ENCODE data around the gene NEK5. TPM values are rescaled to one million over a fixed set of nuclear protein-coding genes. Genes with fewer than 3 reads are reported as not detected.

NEK5 gene
- total RNA-seq, 2 experiments from 2014 or later = 0.22 TPM; not detected in 1

DNA sequence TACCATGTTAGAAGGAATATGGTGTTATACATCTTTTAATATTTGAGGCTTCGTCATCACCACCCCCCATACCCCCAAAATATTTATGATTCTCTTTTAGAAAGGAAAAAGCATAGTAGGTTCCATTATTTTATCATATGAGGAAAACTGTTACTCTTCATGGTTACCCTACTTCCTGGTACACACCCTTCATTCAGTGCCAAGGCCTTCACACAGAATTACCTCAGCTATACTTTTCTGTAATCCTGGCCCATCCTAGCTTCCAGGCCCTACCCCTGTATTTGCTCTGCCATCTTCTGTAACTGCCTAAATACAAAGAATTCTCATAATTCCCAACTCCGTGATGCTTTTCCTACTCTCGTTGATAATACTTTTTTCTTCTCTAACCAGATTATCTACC, 108.7 kb downstream of the NEK5 start:
- CTCF ChIA-PET (ENCODE audit: unreplicated experiment) = no interaction called here
- H4K20me1 ChIP-seq (ENCODE audit: insufficient read depth, low read length) = no peaks in the 10 kb centered on the region
- H2AFZ ChIP-seq (ENCODE audit: low read length) = no peak overlapping the region
- peaks cover 7% of the 10 kb centered on the region; the same call in 1 of the 2 replicates for H3K79me2 ChIP-seq (ENCODE audit: insufficient read depth, low read depth, low read length)
- intact Hi-C loops (cut with micrococcal nuclease; ENCODE audit: unreplicated experiment) = no loop called here
- H3K4me2 ChIP-seq (ENCODE audit: low read length) = no peak overlapping the region
- peaks cover 5% of the 10 kb centered on the region; the same call in 1 of the 2 replicates for H3K9me3 ChIP-seq (ENCODE audit: low read length)
- POLR2A ChIA-PET = interaction anchor here (0.7 kb wide), 1 partner anchor 11 kb away, joined by 3 read pairs; no protein-coding TSS in a partner anchor
- H3K4me1 ChIP-seq (ENCODE audit: insufficient read depth, low read length, poor library complexity, severe bottlenecking) = no peaks in the 10 kb centered on the region
- no peak overlapping the region for H3K27ac ChIP-seq (ENCODE audit: low read depth, low read length, poor library complexity, severe bottlenecking)
- no peak overlapping the region for H3K4me3 ChIP-seq (ENCODE audit: low read depth, low read length, poor library complexity, severe bottlenecking)
- H3K9me2 ChIP-seq (ENCODE audit: insufficient read depth, low read length) = no peaks in the 10 kb centered on the region
- BruUV-seq (replicated peaks) = no TSS peak
- DNase-seq (ENCODE audit: low spot score) = no peak
- no peak for TF ChIP-seq EZH2phosphoT487 (IDR thresholded peaks at IDR 0.05; ENCODE audit: borderline replicate concordance, low read depth, low read length)
- TF ChIP-seq, protein P1, sequence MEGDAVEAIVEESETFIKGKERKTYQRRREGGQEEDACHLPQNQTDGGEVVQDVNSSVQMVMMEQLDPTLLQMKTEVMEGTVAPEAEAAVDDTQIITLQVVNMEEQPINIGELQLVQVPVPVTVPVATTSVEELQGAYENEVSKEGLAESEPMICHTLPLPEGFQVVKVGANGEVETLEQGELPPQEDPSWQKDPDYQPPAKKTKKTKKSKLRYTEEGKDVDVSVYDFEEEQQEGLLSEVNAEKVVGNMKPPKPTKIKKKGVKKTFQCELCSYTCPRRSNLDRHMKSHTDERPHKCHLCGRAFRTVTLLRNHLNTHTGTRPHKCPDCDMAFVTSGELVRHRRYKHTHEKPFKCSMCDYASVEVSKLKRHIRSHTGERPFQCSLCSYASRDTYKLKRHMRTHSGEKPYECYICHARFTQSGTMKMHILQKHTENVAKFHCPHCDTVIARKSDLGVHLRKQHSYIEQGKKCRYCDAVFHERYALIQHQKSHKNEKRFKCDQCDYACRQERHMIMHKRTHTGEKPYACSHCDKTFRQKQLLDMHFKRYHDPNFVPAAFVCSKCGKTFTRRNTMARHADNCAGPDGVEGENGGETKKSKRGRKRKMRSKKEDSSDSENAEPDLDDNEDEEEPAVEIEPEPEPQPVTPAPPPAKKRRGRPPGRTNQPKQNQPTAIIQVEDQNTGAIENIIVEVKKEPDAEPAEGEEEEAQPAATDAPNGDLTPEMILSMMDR (conservative IDR thresholded peaks at IDR 0.05; ENCODE audit: low read length) = no peak
- peaks cover 88% of the 10 kb centered on the region for H3K36me3 ChIP-seq (ENCODE audit: insufficient read depth, low read length)

DNA sequence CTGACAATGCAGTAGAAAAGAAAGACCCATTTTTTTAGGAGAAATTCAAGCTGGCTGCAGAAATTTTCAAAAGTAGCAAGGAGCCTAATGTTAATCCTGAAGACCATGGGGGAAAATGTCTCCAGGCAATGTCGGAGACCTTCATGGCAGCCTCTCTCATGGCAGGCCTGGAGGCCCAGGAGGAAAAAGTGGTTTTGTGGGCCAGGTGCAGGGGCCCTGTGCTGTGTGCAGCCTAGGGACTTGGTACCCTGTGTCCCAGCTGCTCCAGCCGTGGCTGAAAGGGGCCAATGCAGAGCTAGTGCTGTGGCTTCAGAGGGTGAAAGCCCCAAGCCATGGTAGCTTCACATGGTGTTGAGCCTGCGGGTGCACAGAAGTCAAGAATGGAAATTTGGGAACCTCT, 112.6 kb downstream of the NEK5 start:
- H2AFZ ChIP-seq (ENCODE audit: low read length) = no peak overlapping the region
- no TSS peak for BruUV-seq (replicated peaks)

DNA sequence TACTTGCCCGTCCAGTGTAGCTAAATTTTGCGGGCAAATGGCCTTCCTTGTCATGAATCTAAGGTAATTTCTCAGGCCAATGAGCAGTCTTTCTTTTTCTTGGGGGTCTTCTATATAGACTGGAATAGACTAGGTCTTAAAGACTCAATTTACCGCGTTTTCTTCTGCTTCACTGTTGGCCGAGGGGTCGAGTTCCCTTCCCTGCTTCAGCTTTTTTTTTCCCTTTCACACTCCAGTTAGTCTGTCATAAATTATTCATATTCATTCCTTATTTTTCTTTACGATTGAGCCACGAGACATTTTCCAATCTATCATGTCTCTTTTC, 116.4 kb downstream of the NEK5 start:
- peak; percentile 12 for DNase-seq (ENCODE audit: low spot score)
- H3K9me2 ChIP-seq (ENCODE audit: insufficient read depth, low read length) = no peaks in the 10 kb centered on the region
- peak overlapping the region; percentile 91 for H2AFZ ChIP-seq (ENCODE audit: low read length)
- CTCF ChIA-PET (ENCODE audit: unreplicated experiment) = no interaction called here
- intact Hi-C loops (cut with micrococcal nuclease; ENCODE audit: unreplicated experiment) = loop anchor here (1.0 to 5.0 kb wide), 4 partner anchors 146 to 640 kb away; partner anchors contain the start of genes CKAP2 and SUGT1
- TF ChIP-seq EZH2phosphoT487 (IDR thresholded peaks at IDR 0.05; ENCODE audit: borderline replicate concordance, low read depth, low read length) = no peak
- TF ChIP-seq, protein P1 (conservative IDR thresholded peaks at IDR 0.05; ENCODE audit: low read length) = no peak
- H3K4me3 ChIP-seq (ENCODE audit: low read depth, low read length, poor library complexity, severe bottlenecking) = peak overlapping the region; percentile 95
- no peak overlapping the region for H3K27ac ChIP-seq (ENCODE audit: low read depth, low read length, poor library complexity, severe bottlenecking)
- H3K9me3 ChIP-seq (ENCODE audit: low read length) = peaks cover 5% of the 10 kb centered on the region; the same call in 1 of the 2 replicates
- H4K20me1 ChIP-seq (ENCODE audit: insufficient read depth, low read length) = 0 out of 2 replicates have a peak, but pooled peaks cover 4% of the 10 kb centered on the region
- peaks cover 16% of the 10 kb centered on the region for H3K4me1 ChIP-seq (ENCODE audit: insufficient read depth, low read length, poor library complexity, severe bottlenecking)
- H3K79me2 ChIP-seq (ENCODE audit: insufficient read depth, low read depth, low read length) = peaks cover 30% of the 10 kb centered on the region
- peak overlapping the region; percentile 75 for H3K4me2 ChIP-seq (ENCODE audit: low read length)
- peaks cover 26% of the 10 kb centered on the region for H3K36me3 ChIP-seq (ENCODE audit: insufficient read depth, low read length)
- TSS peak; percentile 90 for BruUV-seq (replicated peaks)
- POLR2A ChIA-PET = interaction anchor here (0.6 to 1.4 kb wide), 8 partner anchors 13 to 568 kb away, joined by 3 to 7 read pairs (median 3); no protein-coding TSS in a partner anchor

More for the DNA sequence above, 112.6 kb downstream of the NEK5 start:
- no peak for DNase-seq (ENCODE audit: low spot score)
- ChIA-PET POLR2A (no interaction called here), CTCF (ENCODE audit: unreplicated experiment) (no interaction called here)
- Histone ChIP-seq H3K27ac (ENCODE audit: low read depth, low read length, poor library complexity, severe bottlenecking) (no peak overlapping the region), H3K4me1 (ENCODE audit: insufficient read depth, low read length, poor library complexity, severe bottlenecking) (peaks cover 11% of the 10 kb centered on the region), H4K20me1 (ENCODE audit: insufficient read depth, low read length) (0 out of 2 replicates have a peak, but pooled peaks cover 4% of the 10 kb centered on the region), H3K9me2 (ENCODE audit: insufficient read depth, low read length) (no peaks in the 10 kb centered on the region), H3K4me2 (ENCODE audit: low read length) (no peak overlapping the region), H3K9me3 (ENCODE audit: low read length) (peaks cover 5% of the 10 kb centered on the region; the same call in 1 of the 2 replicates), H3K36me3 (ENCODE audit: insufficient read depth, low read length) (peaks cover 57% of the 10 kb centered on the region), H3K4me3 (ENCODE audit: low read depth, low read length, poor library complexity, severe bottlenecking) (no peak overlapping the region), H3K79me2 (ENCODE audit: insufficient read depth, low read depth, low read length) (peaks cover 36% of the 10 kb centered on the region)
- TF ChIP-seq EZH2phosphoT487 (IDR thresholded peaks at IDR 0.05; ENCODE audit: borderline replicate concordance, low read depth, low read length) = no peak
- TF ChIP-seq, protein P1 (conservative IDR thresholded peaks at IDR 0.05; ENCODE audit: low read length) = no peak
- intact Hi-C loops (cut with micrococcal nuclease; ENCODE audit: unreplicated experiment) = no loop called here

Measured in OCI-LY7 (cell line).